Measurements from ENCODE around the gene YBX3.

Gene YBX3

DNA sequence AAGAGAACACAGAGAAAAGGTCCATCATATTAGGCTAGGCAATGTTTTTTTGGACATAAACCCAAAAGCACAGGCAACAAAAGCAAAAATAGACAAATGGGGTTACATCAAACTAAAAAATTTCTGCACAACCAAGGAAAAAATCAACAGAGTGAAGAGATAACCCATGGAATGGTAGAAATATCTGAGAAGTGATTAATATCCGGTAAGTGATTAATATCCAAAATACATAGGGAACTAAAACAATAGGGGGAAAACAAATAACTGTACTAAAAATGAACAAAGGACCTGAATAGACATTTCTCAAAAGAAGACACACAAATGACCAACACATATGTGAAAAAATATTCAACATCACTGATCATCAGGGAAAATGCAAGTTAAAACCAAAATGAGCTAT is 53.6 kb downstream of the YBX3 start:
- no peak for DNase-seq (ENCODE audit: low read depth in 2 of 2)

GRCh38 chr12:10668526-10668925 is 54.6 kb downstream of the YBX3 start:
- DNase-seq (ENCODE audit: low read depth in 2 of 2): no peak

DNA sequence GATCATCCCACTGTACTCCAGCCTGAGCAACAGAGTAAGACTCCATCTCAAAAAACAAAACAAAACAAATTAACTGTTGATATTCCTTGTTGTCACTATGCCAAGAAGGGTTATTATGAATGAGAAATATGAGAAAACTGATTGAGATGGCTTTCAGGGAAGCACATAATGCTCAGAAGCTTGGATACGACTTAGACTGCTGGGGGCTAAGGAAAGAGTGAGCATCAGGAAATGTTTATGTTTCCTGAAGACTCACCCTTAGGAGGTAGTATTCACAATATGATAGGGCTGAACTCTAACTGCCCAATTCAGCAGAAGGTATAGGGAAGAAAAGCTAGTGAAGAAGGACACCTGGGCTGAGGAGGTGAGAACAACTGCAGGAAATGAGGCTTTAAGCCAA is 55.5 kb downstream of the YBX3 start:
- no peak for DNase-seq (ENCODE audit: low read depth in 2 of 2)

- no peak for DNase-seq (ENCODE audit: low read depth in 2 of 2)
Measured at GRCh38 chr12:10664499-10664898, 58.6 kb downstream of the YBX3 start.

- DNase-seq (ENCODE audit: low read depth in 2 of 2): no peak
Measured at GRCh38 chr12:10663869-10664268, 59.3 kb downstream of the YBX3 start.

DNA sequence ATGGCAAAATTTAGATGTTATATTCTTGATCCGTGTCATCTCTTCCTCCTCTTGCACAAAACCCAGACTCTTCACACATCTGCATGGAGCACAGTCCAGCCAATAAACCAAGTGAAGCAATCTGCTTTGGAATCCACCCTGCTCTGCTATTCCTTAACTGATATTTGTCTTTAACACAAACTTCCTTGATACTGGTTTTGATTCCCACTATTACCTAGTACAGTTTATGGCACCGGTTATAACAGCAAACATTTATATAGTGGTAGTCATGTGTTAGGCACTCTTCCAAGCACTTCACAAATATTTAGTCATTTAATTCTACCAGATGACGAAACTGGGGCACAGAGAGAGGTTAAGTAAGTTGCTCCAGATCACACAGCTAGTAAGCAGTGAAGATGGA is 61.8 kb downstream of the YBX3 start:
- DNase-seq (ENCODE audit: low read depth in 2 of 2): no peak

DNA sequence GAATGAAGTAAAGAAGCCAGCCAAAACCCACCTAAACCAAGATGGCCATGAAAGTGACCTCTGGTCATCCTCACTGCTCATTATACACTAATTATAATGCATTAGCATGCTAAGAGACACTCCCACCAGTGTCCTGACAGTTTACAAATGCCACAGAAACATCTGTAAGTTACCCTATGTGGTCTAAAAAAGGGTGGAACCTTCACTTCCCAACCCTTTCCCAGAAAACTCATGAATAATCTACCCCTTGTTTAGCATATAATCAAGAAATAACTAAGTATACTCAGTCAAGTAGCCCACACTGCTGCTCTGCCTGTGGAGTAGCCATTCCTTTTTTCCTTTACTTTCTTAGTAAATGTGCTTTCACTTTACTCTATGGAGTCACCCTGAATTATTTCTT is 69.1 kb downstream of the YBX3 start:
- no peak for DNase-seq (ENCODE audit: low read depth in 2 of 2)

DNA sequence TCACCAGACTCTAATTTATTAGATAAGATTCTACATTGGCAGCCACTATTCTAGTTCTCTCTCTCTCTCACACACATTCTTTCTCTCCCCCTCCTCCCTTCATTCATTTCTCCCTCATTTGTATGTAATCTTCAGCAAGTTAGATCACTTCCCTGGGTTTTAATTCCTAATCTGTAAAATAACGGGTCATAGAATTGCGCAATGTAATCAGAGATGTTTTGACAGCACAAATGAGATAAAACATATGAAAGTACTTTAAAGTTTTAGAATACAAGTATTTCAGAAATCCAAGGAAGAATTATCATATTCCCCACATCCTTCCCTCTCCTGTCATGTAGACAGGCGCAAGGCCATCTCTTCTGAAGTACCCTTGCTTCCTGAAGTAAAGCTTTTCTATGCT is 70.9 kb downstream of the YBX3 start:
- DNase-seq (ENCODE audit: low read depth in 2 of 2): no peak

Data from stimulated activated CD8-positive, alpha-beta memory T cell treated with anti-CD3 and anti-CD28 coated beads, Interleukin-2, amount 100 ng/mL, for 48 hours (primary cell).